Activated naive CD8-positive, alpha-beta T cell treated with anti-CD3 and anti-CD28 coated beads, Interleukin-2, amount 10 ng/mL, durations not matched to agents 7 days and 5 days (primary cell): Measurements from ENCODE around the gene SDC1. TPM values are rescaled to one million over a fixed set of nuclear protein-coding genes. Genes with fewer than 3 reads are reported as not detected.

ENCODE experiments used
- total RNA-seq, 2 experiments: library from RNA; stranded (reverse); gene quantifications; one replicate each; pipeline ENCODE4 v1.2.3, GENCODE V29; 2021

SDC1 gene
- total RNA-seq, 2 experiments from 2014 or later = 0.22 TPM; not detected in 1

Other genes starting within 250 kb of the SDC1 start
- gene WDR35, start 235.0 kb downstream of the SDC1 start, total RNA-seq = 1 to 10 TPM; 4.1 to 4.7 TPM
- not detected for gene MATN3, start 212.5 kb downstream of the SDC1 start, total RNA-seq
- gene LAPTM4A, start 173.5 kb downstream of the SDC1 start, total RNA-seq = 10 to 100 TPM; 27.2 to 31.8 TPM
- gene PUM2, start 125.7 kb upstream of the SDC1 start, total RNA-seq = 100 to 1,000 TPM; 133 to 134 TPM
- 10 to 100 TPM; 12.1 to 12.7 TPM for gene RHOB, start 221.9 kb upstream of the SDC1 start, total RNA-seq